Measurements from ENCODE around the gene PHLPP1.

- no peak for TF ChIP-seq MXI1 (IDR thresholded peaks at IDR 0.05; ENCODE audit: low read depth, low read length)
- no peak for TF ChIP-seq RNF2 (IDR thresholded peaks at IDR 0.05)
- no peak for TF ChIP-seq ARHGAP35 (IDR thresholded peaks at IDR 0.05; ENCODE audit: partially characterized antibody)
These were observed 3.6 kb upstream of the PHLPP1 start for GRCh38 chr18:62711781-62712180.
